ENCODE measurements around the gene TLX3.

TLX3 gene

DNA sequence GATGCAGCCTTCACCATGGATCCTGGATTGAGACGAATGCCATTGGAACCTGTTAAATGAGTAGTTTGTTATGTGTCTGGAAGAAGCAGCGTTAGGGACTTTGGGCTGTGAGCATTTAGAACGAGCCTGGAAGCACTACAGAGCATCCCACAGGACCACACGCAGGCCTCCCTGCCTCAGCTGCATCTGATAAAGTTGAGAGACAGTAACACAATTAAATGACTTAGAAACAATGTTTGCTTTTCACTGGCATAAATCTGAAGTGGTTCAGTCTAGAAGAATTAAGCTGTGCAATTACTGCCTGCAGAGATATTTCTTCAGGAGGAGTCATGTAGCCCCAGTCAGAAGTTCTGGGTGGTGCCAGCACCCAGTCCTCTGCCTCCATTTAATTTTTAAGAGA, 9.8 kb upstream of the TLX3 start:
- no peak; the same call in 2 of the 3 replicates for ATAC-seq
- no peak for TF ChIP-seq BACH2 (CRISPR knock-in tag; IDR thresholded peaks at IDR 0.05; ENCODE audit: borderline replicate concordance)
- peak; percentile 10; the same call in 1 of the 2 replicates for TF ChIP-seq TCF4 (CRISPR knock-in tag; IDR thresholded peaks at IDR 0.05; ENCODE audit: borderline replicate concordance)
- TF ChIP-seq, protein P1, sequence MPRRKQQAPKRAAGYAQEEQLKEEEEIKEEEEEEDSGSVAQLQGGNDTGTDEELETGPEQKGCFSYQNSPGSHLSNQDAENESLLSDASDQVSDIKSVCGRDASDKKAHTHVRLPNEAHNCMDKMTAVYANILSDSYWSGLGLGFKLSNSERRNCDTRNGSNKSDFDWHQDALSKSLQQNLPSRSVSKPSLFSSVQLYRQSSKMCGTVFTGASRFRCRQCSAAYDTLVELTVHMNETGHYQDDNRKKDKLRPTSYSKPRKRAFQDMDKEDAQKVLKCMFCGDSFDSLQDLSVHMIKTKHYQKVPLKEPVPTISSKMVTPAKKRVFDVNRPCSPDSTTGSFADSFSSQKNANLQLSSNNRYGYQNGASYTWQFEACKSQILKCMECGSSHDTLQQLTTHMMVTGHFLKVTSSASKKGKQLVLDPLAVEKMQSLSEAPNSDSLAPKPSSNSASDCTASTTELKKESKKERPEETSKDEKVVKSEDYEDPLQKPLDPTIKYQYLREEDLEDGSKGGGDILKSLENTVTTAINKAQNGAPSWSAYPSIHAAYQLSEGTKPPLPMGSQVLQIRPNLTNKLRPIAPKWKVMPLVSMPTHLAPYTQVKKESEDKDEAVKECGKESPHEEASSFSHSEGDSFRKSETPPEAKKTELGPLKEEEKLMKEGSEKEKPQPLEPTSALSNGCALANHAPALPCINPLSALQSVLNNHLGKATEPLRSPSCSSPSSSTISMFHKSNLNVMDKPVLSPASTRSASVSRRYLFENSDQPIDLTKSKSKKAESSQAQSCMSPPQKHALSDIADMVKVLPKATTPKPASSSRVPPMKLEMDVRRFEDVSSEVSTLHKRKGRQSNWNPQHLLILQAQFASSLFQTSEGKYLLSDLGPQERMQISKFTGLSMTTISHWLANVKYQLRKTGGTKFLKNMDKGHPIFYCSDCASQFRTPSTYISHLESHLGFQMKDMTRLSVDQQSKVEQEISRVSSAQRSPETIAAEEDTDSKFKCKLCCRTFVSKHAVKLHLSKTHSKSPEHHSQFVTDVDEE (CRISPR knock-in tag; IDR thresholded peaks at IDR 0.05): 0 out of 2 replicates have a peak, but pooled peaks have one; percentile 51
- no peak for TF ChIP-seq RARB (CRISPR knock-in tag; IDR thresholded peaks at IDR 0.05)
- 0 out of 2 replicates have a peak, but pooled peaks have one; percentile 5 for TF ChIP-seq ISL1 (CRISPR knock-in tag; IDR thresholded peaks at IDR 0.05)
- TF ChIP-seq OSR1 (CRISPR knock-in tag; IDR thresholded peaks at IDR 0.05): no peak

DNA sequence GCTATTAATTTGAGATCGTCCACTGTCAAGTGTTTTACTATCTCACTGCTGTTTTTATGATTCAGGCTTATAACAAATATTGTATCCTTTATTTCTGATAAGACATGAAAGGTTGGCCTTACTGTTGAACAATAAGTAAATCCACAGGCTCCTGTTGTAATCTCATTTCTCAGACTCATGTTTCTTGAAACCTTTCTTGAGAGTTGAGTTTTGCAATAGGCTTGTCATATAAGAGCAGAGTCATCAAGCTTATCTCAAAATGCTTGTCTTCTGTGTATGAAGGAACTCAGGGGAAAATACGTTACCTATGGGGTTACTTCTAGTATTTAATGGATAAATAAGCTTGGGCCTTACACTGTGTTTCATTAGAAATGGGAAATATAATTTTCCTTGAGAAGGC, 9.2 kb upstream of the TLX3 start:
- no peak for ATAC-seq

DNA sequence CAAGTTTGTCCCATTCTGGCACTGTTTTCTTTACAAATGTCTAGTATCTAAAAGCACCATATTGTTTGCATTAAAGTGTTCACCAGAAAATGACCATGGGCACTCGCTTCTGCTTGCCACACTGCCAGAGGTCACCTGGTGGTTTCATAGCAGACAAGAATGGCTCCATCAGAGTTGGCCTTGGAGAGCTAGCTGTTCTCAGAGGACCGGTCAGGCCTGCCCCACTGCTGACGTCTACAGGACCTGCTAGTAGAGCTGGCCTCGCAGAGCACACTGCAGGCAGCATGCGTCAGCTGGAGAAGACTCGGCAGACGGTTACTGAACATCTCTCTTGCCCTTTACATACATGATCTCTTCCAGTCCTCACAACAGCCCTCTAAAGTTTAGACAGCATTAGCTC, 8.7 kb upstream of the TLX3 start:
- TF ChIP-seq ZNF8 (CRISPR knock-in tag; IDR thresholded peaks at IDR 0.05) (no peak), OSR1 (CRISPR knock-in tag; IDR thresholded peaks at IDR 0.05) (no peak), TOX (CRISPR knock-in tag; IDR thresholded peaks at IDR 0.05; ENCODE audit: borderline replicate concordance) (no peak), CSDC2 (CRISPR knock-in tag; IDR thresholded peaks at IDR 0.05) (no peak), PPARA (CRISPR knock-in tag; IDR thresholded peaks at IDR 0.05; ENCODE audit: borderline replicate concordance) (no peak)
- TF ChIP-seq, protein P2, sequence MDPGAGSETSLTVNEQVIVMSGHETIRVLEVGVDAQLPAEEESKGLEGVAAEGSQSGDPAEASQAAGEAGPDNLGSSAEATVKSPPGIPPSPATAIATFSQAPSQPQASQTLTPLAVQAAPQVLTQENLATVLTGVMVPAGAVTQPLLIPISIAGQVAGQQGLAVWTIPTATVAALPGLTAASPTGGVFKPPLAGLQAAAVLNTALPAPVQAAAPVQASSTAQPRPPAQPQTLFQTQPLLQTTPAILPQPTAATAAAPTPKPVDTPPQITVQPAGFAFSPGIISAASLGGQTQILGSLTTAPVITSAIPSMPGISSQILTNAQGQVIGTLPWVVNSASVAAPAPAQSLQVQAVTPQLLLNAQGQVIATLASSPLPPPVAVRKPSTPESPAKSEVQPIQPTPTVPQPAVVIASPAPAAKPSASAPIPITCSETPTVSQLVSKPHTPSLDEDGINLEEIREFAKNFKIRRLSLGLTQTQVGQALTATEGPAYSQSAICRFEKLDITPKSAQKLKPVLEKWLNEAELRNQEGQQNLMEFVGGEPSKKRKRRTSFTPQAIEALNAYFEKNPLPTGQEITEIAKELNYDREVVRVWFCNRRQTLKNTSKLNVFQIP (CRISPR knock-in tag; IDR thresholded peaks at IDR 0.05; ENCODE audit: borderline replicate concordance, low read depth): no peak
- TF ChIP-seq, protein P1 (CRISPR knock-in tag; IDR thresholded peaks at IDR 0.05): no peak
- TF ChIP-seq, protein P3, sequence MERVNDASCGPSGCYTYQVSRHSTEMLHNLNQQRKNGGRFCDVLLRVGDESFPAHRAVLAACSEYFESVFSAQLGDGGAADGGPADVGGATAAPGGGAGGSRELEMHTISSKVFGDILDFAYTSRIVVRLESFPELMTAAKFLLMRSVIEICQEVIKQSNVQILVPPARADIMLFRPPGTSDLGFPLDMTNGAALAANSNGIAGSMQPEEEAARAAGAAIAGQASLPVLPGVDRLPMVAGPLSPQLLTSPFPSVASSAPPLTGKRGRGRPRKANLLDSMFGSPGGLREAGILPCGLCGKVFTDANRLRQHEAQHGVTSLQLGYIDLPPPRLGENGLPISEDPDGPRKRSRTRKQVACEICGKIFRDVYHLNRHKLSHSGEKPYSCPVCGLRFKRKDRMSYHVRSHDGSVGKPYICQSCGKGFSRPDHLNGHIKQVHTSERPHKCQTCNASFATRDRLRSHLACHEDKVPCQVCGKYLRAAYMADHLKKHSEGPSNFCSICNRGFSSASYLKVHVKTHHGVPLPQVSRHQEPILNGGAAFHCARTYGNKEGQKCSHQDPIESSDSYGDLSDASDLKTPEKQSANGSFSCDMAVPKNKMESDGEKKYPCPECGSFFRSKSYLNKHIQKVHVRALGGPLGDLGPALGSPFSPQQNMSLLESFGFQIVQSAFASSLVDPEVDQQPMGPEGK (CRISPR knock-in tag; IDR thresholded peaks at IDR 0.05; ENCODE audit: borderline replicate concordance): no peak
- no peak for ATAC-seq

More for the DNA sequence above, 9.2 kb upstream of the TLX3 start:
- TF ChIP-seq ISL1 (CRISPR knock-in tag; IDR thresholded peaks at IDR 0.05) (0 out of 2 replicates have a peak, but pooled peaks have one; percentile 13), ZNF8 (CRISPR knock-in tag; IDR thresholded peaks at IDR 0.05) (no peak)

DNA sequence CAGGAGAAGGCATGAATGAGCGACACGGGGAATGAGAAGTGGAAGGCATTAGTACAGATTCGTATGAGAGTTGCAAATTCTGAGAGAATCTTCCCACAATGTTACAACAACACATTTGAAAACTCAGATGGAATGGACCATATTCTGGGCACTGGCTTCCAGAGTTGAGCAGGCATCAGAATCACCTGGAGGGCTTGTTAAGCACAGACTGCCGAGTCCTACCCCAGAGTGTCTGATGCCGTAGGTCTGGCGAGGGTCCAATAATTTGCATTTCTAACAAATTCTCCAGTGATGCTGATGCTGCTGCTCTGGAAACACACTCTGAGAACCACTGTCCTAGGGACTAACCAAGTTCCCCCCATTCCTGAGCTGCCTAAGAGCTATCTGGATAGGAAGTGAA, 2.9 kb upstream of the TLX3 start:
- ATAC-seq: no peak
- TF ChIP-seq, protein P2 (CRISPR knock-in tag; IDR thresholded peaks at IDR 0.05; ENCODE audit: borderline replicate concordance, low read depth): no peak
